H1 (cell line): Measurements from ENCODE around the gene CELF2. TPM values are rescaled to one million over a fixed set of nuclear protein-coding genes. Genes with fewer than 3 reads are reported as not detected.

Experiments
- CTCF ChIA-PET: fragments of 300-600 bp; sonication (Branson Sonifier 250); formaldehyde crosslinking; loops from one replicate; lab custom pipeline; 2021; ENCODE audit not compliant: partially characterized antibody; lab: Charles Lee
- POLR2A ChIA-PET: fragments of 300-600 bp; sonication (Branson Sonifier 250); formaldehyde crosslinking; loops from one replicate; lab custom pipeline; 2021; ENCODE audit warnings: inconsistent platforms; ENCODE audit not compliant: partially characterized antibody; lab: Charles Lee
- DNase-seq, 2 experiments: peaks; one replicate each; pipeline versions ENCODE4 v3.0.0 to v3.0.0-alpha.2; 2010 to 2022; ENCODE audit warnings: low spot score in 2 of 2, low read depth in 1 of 2, mixed read lengths in 1 of 2
- FAIRE-seq: peaks from 2 replicates; lab custom pipeline; 2011; peaks lifted over from hg19 to GRCh38; lab: Jason Lieb, UNC
- H2AFZ ChIP-seq: 2 replicates; pipeline ENCODE4 v1.8.1; 2012; ENCODE audit warnings: low read length, inconsistent platforms
- H2AK5ac ChIP-seq: 2 replicates; pipeline ENCODE4 v1.6.1; 2013; ENCODE audit warnings: low read depth, low read length
- H2BK120ac ChIP-seq: replicated peaks from 2 replicates; pipeline ENCODE3; 2013; ENCODE audit warnings: low read depth, low read length, inconsistent platforms
- H2BK12ac ChIP-seq: 2 replicates; pipeline ENCODE4 v1.6.1; 2013; ENCODE audit warnings: low read depth, low read length
- H2BK15ac ChIP-seq: 2 replicates; pipeline ENCODE4 v1.6.1; 2013; ENCODE audit warnings: low read length
- H2BK20ac ChIP-seq: 2 replicates; pipeline ENCODE4 v1.6.1; 2013; ENCODE audit warnings: low read length
- H2BK5ac ChIP-seq: 2 replicates; pipeline ENCODE4 v1.6.1; 2013; ENCODE audit warnings: low read depth, low read length
- H3K14ac ChIP-seq: 2 replicates; pipeline ENCODE4 v1.6.1; 2013; ENCODE audit warnings: inconsistent platforms; ENCODE audit not compliant: insufficient read length
- H3K18ac ChIP-seq: 2 replicates; pipeline ENCODE4 v1.6.1; 2013; ENCODE audit warnings: low read length; ENCODE audit errors: extremely low read depth
- H3K23ac ChIP-seq: 2 replicates; pipeline ENCODE4 v1.6.1; 2013; ENCODE audit warnings: inconsistent platforms; ENCODE audit not compliant: insufficient read length
- H3K23me2 ChIP-seq: 2 replicates; pipeline ENCODE4 v1.6.1; 2013; ENCODE audit warnings: low read depth, low read length
- H3K27ac ChIP-seq: 2 replicates; pipeline ENCODE4 v1.6.1; 2011; ENCODE audit warnings: low read depth, low read length, inconsistent platforms
- H3K27me3 ChIP-seq, 4 experiments: replicated peaks in 1 of 4; 1 replicate in 1 of 4; 2 replicates in 3 of 4; pipeline versions ENCODE4 v1.6.1 to v1.8.1; 2011 to 2013; ENCODE audit warnings: low read length in 3 of 4, mild to moderate bottlenecking in 3 of 4, inconsistent platforms in 2 of 4, mixed read lengths in 2 of 4, moderate library complexity in 1 of 4; ENCODE audit not compliant: control insufficient read depth in 3 of 4, insufficient read depth in 3 of 4; ENCODE audit errors: extremely low read depth in 1 of 4
- H3K36me3 ChIP-seq, 4 experiments: 2 replicates each; pipeline versions ENCODE4 v1.6.1 to v1.8.1; 2011 to 2013; ENCODE audit warnings: mild to moderate bottlenecking in 4 of 4, low read length in 3 of 4, moderate library complexity in 2 of 4, control low read depth in 1 of 4, inconsistent platforms in 1 of 4; ENCODE audit not compliant: insufficient read depth in 4 of 4, control insufficient read depth in 2 of 4
- H3K4ac ChIP-seq: replicated peaks from 2 replicates; pipeline ENCODE3; 2013; ENCODE audit warnings: low read length, low read depth, mixed read lengths, inconsistent platforms; ENCODE audit not compliant: insufficient read length
- H3K4me1 ChIP-seq, 4 experiments: replicated peaks in 1 of 4; 1 replicate in 1 of 4; 2 replicates in 3 of 4; pipeline versions ENCODE4 v1.6.1 to v1.8.1; 2011 to 2013; ENCODE audit warnings: low read length in 3 of 4, inconsistent platforms in 2 of 4, mixed read lengths in 1 of 4; ENCODE audit not compliant: insufficient read depth in 4 of 4, control insufficient read depth in 3 of 4
- H3K4me2 ChIP-seq, 2 experiments: 2 replicates each; pipeline versions ENCODE4 v1.6.1 to v1.8.1; 2011 to 2013; ENCODE audit warnings: low read depth in 2 of 2, low read length in 2 of 2, control low read depth in 1 of 2, inconsistent platforms in 1 of 2, mild to moderate bottlenecking in 1 of 2; ENCODE audit not compliant: insufficient read depth in 1 of 2
- H3K4me3 ChIP-seq, 4 experiments: fragments of 200-600, 300-600 bp in 1 of 4; sonication (generic), shearing (Covaris generic), sonication (Bioruptor Twin) in 1 of 4; 2 replicates each; pipeline versions ENCODE4 v1.5.1 to v1.8.1; 2011 to 2016; ENCODE audit warnings: low read length in 4 of 4, low read depth in 3 of 4, control low read depth in 2 of 4, inconsistent platforms in 2 of 4, mild to moderate bottlenecking in 2 of 4, mixed read lengths in 1 of 4, moderate library complexity in 1 of 4; ENCODE audit not compliant: insufficient read depth in 2 of 4; ENCODE audit errors: extremely low read depth in 1 of 4
- H3K56ac ChIP-seq: replicated peaks from 2 replicates; pipeline ENCODE3; 2013; ENCODE audit warnings: low read depth, mild to moderate bottlenecking, mixed read lengths, low read length, inconsistent platforms; ENCODE audit not compliant: insufficient read length
- H3K79me1 ChIP-seq: 2 replicates; pipeline ENCODE4 v1.6.1; 2013; ENCODE audit warnings: low read depth, low read length, control low read depth
- H3K79me2 ChIP-seq, 2 experiments: 2 replicates each; pipeline versions ENCODE4 v1.6.1 to v1.8.1; 2012 to 2013; ENCODE audit warnings: low read length in 2 of 2, mild to moderate bottlenecking in 2 of 2, inconsistent platforms in 1 of 2; ENCODE audit not compliant: insufficient read depth in 2 of 2, control insufficient read depth in 1 of 2
- H3K9ac ChIP-seq, 4 experiments: replicated peaks in 1 of 4; 1 replicate in 1 of 4; 2 replicates in 3 of 4; pipeline versions ENCODE4 v1.6.1 to v1.8.1; 2011 to 2013; ENCODE audit warnings: low read depth in 3 of 4, low read length in 3 of 4, control low read depth in 2 of 4, mild to moderate bottlenecking in 2 of 4, moderate library complexity in 2 of 4, inconsistent platforms in 1 of 4; ENCODE audit errors: extremely low read depth in 1 of 4
- H3K9me3 ChIP-seq, 2 experiments: 2 replicates each; pipeline versions ENCODE4 v1.6.1 to v1.8.1; 2012 to 2013; ENCODE audit warnings: mild to moderate bottlenecking in 2 of 2, moderate library complexity in 2 of 2, control low read depth in 1 of 2, inconsistent platforms in 1 of 2, low read depth in 1 of 2, low read length in 1 of 2, mixed read lengths in 1 of 2; ENCODE audit not compliant: insufficient read depth in 2 of 2
- H4K20me1 ChIP-seq, 2 experiments: replicated peaks in 1 of 2; 2 replicates each; pipeline versions ENCODE3 to v1.8.1; 2011 to 2013; ENCODE audit warnings: inconsistent platforms in 2 of 2, low read length in 2 of 2, mild to moderate bottlenecking in 1 of 2; ENCODE audit not compliant: insufficient read depth in 2 of 2, control insufficient read depth in 1 of 2
- H4K5ac ChIP-seq: 2 replicates; pipeline ENCODE4 v1.6.1; 2013; ENCODE audit warnings: low read length, low read depth, mixed read lengths, inconsistent platforms; ENCODE audit not compliant: insufficient read length
- H4K8ac ChIP-seq: 2 replicates; pipeline ENCODE4 v1.8.0; 2013; ENCODE audit warnings: mild to moderate bottlenecking, moderate library complexity, low read length, inconsistent platforms; ENCODE audit not compliant: insufficient read depth; ENCODE audit errors: extremely low read depth
- H4K91ac ChIP-seq: replicated peaks from 2 replicates; pipeline ENCODE3; 2013; ENCODE audit warnings: low read length, mixed read lengths, inconsistent platforms; ENCODE audit not compliant: insufficient read length
- BACH1 ChIP-seq: IDR thresholded peaks from 2 replicates; pipeline ENCODE4 v1.6.1; 2012; ENCODE audit warnings: low read length, improper control_type of control experiment
- BRCA1 ChIP-seq: IDR thresholded peaks from 2 replicates; pipeline ENCODE4 v1.6.1; 2012; ENCODE audit warnings: low read depth, low read length, improper control_type of control experiment
- CBX5 ChIP-seq: fragments of 300-800, 300-1000 bp; sonication (generic); IDR thresholded peaks from 2 replicates; pipeline ENCODE4 v1.7.1; 2016; ENCODE audit warnings: antibody characterized with exemption, low read length, low read depth
- EZH2 ChIP-seq: fragments of 200-600 bp; sonication (generic); IDR thresholded peaks from 2 replicates; pipeline ENCODE4 v1.7.1; 2012; ENCODE audit warnings: low read depth, mild to moderate bottlenecking, moderate library complexity, low read length, inconsistent platforms; ENCODE audit not compliant: severe bottlenecking
- GTF2F1 ChIP-seq: IDR thresholded peaks from 2 replicates; pipeline ENCODE4 v1.6.1; 2012; ENCODE audit warnings: low read depth, low read length, improper control_type of control experiment, borderline replicate concordance
- HDAC6 ChIP-seq: IDR thresholded peaks from one replicate; pipeline ENCODE4 v1.7.1; 2012; ENCODE audit warnings: low read depth, mild to moderate bottlenecking, inconsistent platforms, low read length, moderate library complexity
- KDM5A ChIP-seq: fragments of 200-600 bp; IDR thresholded peaks from 2 replicates; pipeline ENCODE4 v1.7.1; 2012; ENCODE audit warnings: mild to moderate bottlenecking, low read length, inconsistent platforms, mixed read lengths
- NRF1 ChIP-seq: IDR thresholded peaks from 2 replicates; pipeline ENCODE4 v1.6.1; 2011; ENCODE audit warnings: mild to moderate bottlenecking, low read depth, low read length, improper control_type of control experiment
- SIRT6 ChIP-seq: IDR thresholded peaks from one replicate; pipeline ENCODE4 v1.7.1; 2012; ENCODE audit warnings: low read length, inconsistent platforms
- SIX5 ChIP-seq: IDR thresholded peaks from 2 replicates; pipeline ENCODE4 v1.6.1; 2011; ENCODE audit warnings: mild to moderate bottlenecking, low read depth, low read length
- SP4 ChIP-seq: IDR thresholded peaks from 2 replicates; pipeline ENCODE4 v1.6.1; 2012; ENCODE audit warnings: low read length, inconsistent platforms
- TCF12 ChIP-seq: IDR thresholded peaks from 2 replicates; pipeline ENCODE4 v1.6.1; 2011; ENCODE audit warnings: low read depth, mild to moderate bottlenecking, low read length
- YY1 ChIP-seq: IDR thresholded peaks from 2 replicates; pipeline ENCODE4 v1.6.1; 2011; ENCODE audit warnings: low read depth, mild to moderate bottlenecking, low read length
- ZNF274 ChIP-seq: IDR thresholded peaks from 2 replicates; pipeline ENCODE4 v1.7.0; 2012; ENCODE audit warnings: low read length, borderline replicate concordance; ENCODE audit errors: extremely low read depth
- WGBS, 2 experiments: shearing (Covaris generic) in 1 of 2; methylation state at CpG; one replicate each; pipeline versions ENCODE4 v1.1.6 to v1.1.7; 2013 to 2015; ENCODE audit warnings: low lambda C conversion rate in 2 of 2, mixed read lengths in 2 of 2, inconsistent platforms in 1 of 2, low coverage in 1 of 2, missing lambda C conversion rate in 1 of 2; ENCODE audit not compliant: insufficient replicate concordance in 2 of 2, insufficient coverage in 1 of 2, insufficient read length in 1 of 2; ENCODE audit errors: extremely low coverage in 1 of 2, missing lambda C conversion rate in 1 of 2; 5-methylcytosine and 5-hydroxymethylcytosine counted together
- polyA plus RNA-seq, 7 experiments: library from polyadenylated mRNA; depleted of rRNA in 3 of 7; stranded (reverse) in 5 of 7; unstranded in 2 of 7; fragments of >200 nt in 5 of 7; fragments of 200-250 nt in 2 of 7; gene quantifications; 1 replicate in 5 of 7; 2 replicates in 1 of 7; 4 replicates in 1 of 7; pipeline versions ENCODE4 v1.2.1 to v1.2.3, GENCODE V29; 2011 to 2013; ENCODE audit warnings: missing spikeins in 2 of 7, mixed read lengths in 2 of 7
- total RNA-seq: library from RNA; stranded (reverse); fragmentation: NEBNext Ultra II Directional; extraction: Animal tissue kit (Norgen Biotek cat#: 25700); gene quantifications from 2 replicates; pipeline ENCODE4 v1.2.1, GENCODE V29; 2021
- TF ChIP-seq, protein P1 (sequence below): IDR thresholded peaks from 2 replicates; pipeline ENCODE4 v1.6.1; 2012; ENCODE audit warnings: inconsistent platforms

The CELF2 gene
- total and polyA plus RNA-seq, 2 of the 8 experiments (the other 6 are each of a cell fraction or from before 2014, with no cell fraction given), result 18.3 to 22.7 TPM

- Histone ChIP-seq H2AK5ac (no peak overlapping the region), H3K9ac (no peak overlapping the region), H2BK5ac (no peak overlapping the region), H3K36me3 (no peaks in the 10 kb centered on the region), H2BK120ac (no peak overlapping the region), H3K4me1 (peaks cover 3 to 14% (median 6%) of the 10 kb centered on the region in 4 experiments), H4K91ac (no peak overlapping the region), H2AFZ (no peak overlapping the region), H3K56ac (no peak overlapping the region), H2BK15ac (0 out of 2 replicates have a peak overlapping the region, but pooled peaks have one; percentile 72), H3K4me3 (no peak overlapping the region), H3K79me2 (no peaks in the 10 kb centered on the region), H3K14ac (no peak overlapping the region), H3K27ac (no peak overlapping the region), H4K20me1 (no peaks in the 10 kb centered on the region), H3K23ac (no peak overlapping the region), H3K4me2 (no peak overlapping the region), H3K4ac (no peak overlapping the region), H2BK20ac (no peak overlapping the region), H3K23me2 (no peaks in the 10 kb centered on the region), H4K5ac (no peak overlapping the region), H3K9me3 (no peaks in the 10 kb centered on the region), H2BK12ac (no peak overlapping the region), H3K79me1 (no peaks in the 10 kb centered on the region), H3K27me3 (no peaks in the 10 kb centered on the region), H3K18ac (no peak overlapping the region), H4K8ac (no peak overlapping the region)
- ChIA-PET CTCF (interaction anchor here (0.7 to 1.0 kb wide), 2 partner anchors 22 to 33 kb away, joined by 3 read pairs; no protein-coding TSS in a partner anchor), POLR2A (no interaction called here)
- no peak for FAIRE-seq
- WGBS, 2 experiments, result 92% methylated on average over 5 of the region's 5 CpGs; no CpG with 5 or more reads in 1 of the 2 experiments
- no peak for DNase-seq
- TF ChIP-seq CBX5 (no peak), KDM5A (no peak), NRF1 (no peak), SP4 (no peak), GTF2F1 (no peak), BRCA1 (no peak), HDAC6 (no peak), YY1 (no peak), SIRT6 (no peak), SIX5 (no peak), BACH1 (no peak), TCF12 (no peak), EZH2 (no peak), ZNF274 (no peak)
- TF ChIP-seq, protein P1, sequence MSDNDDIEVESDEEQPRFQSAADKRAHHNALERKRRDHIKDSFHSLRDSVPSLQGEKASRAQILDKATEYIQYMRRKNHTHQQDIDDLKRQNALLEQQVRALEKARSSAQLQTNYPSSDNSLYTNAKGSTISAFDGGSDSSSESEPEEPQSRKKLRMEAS, result no peak
Observed at GRCh38 chr10:11341283-11341960, 323.8 kb downstream of the CELF2 start.
